Retina (tissue), 1 donor: Measurements from ENCODE around the gene C22orf15.

Experiments used
- DNase-seq: peaks from one replicate; pipeline ENCODE4 v3.0.0-alpha.2; 2016

C22orf15 gene

GRCh38 chr22:23750714-23751440 is 11.9 kb upstream of the C22orf15 start, which contains the start of gene ZNF70:
TSS of gene ZNF70 (minus strand) at chr22:23751112. CDS start at chr22:23745140, 5,972 bp downstream.
- peak; percentile 94 for DNase-seq

- no peak for DNase-seq
These were observed 11.3 kb upstream of the C22orf15 start for GRCh38 chr22:23751441-23751996.

- no peak for DNase-seq
These were observed 10.6 kb upstream of the C22orf15 start for GRCh38 chr22:23752090-23752691.

GRCh38 chr22:23752750-23753149 is 10.0 kb upstream of the C22orf15 start:
- DNase-seq, result no peak

GRCh38 chr22:23753385-23753784 is 9.4 kb upstream of the C22orf15 start:
- DNase-seq, result no peak

- DNase-seq, result no peak
These were observed 8.4 kb upstream of the C22orf15 start, which contains the start of gene VPREB3 for GRCh38 chr22:23754220-23754919. TSS of gene VPREB3 (minus strand) at chr22:23754425. CDS start at chr22:23754363, 62 bp downstream.

- no peak for DNase-seq
These were observed 7.7 kb upstream of the C22orf15 start for GRCh38 chr22:23754980-23755636.

- no peak for DNase-seq
These were observed 7.1 kb upstream of the C22orf15 start for GRCh38 chr22:23755711-23756110.

GRCh38 chr22:23756891-23757290 is 5.9 kb upstream of the C22orf15 start:
- DNase-seq, result no peak

- no peak for DNase-seq
These were observed 3.2 kb upstream of the C22orf15 start for GRCh38 chr22:23759566-23759965.

GRCh38 chr22:23760056-23760455 is 2.7 kb upstream of the C22orf15 start:
- no peak for DNase-seq

GRCh38 chr22:23763579-23763945 is 772 bp downstream of the C22orf15 start:
- no peak for DNase-seq

- DNase-seq, result no peak
These were observed 1.2 kb downstream of the C22orf15 start for GRCh38 chr22:23763954-23764353.

- no peak for DNase-seq
These were observed 2.4 kb downstream of the C22orf15 start for GRCh38 chr22:23764899-23765881.

GRCh38 chr22:23767303-23767672 is 4.5 kb downstream of the C22orf15 start:
- DNase-seq, result no peak

- DNase-seq, result peak; percentile 95
These were observed 5.1 kb downstream of the C22orf15 start, which contains the start of gene CHCHD10 for GRCh38 chr22:23767673-23768548. TSS of gene CHCHD10 (minus strand) at chr22:23767972. CDS start at chr22:23767874, 98 bp downstream.

GRCh38 chr22:23769321-23769965 is 6.7 kb downstream of the C22orf15 start:
- no peak for DNase-seq

GRCh38 chr22:23772315-23772648 is 9.5 kb downstream of the C22orf15 start:
- DNase-seq, result peak; percentile 44

GRCh38 chr22:23772649-23773473 is 10.1 kb downstream of the C22orf15 start, which contains the start of gene MMP11:
TSS of gene MMP11 (plus strand) at chr22:23772849. CDS start at chr22:23772871, 22 bp downstream.
- DNase-seq, result peak; percentile 71
